Measurements from ENCODE around the gene CITED2. TPM values are rescaled to one million over a fixed set of nuclear protein-coding genes. Genes with fewer than 3 reads are reported as not detected.

The CITED2 gene
- polyA plus RNA-seq, 12 donors = 70.4 to 168 (median 92.2) TPM; not detected in 1

DNA sequence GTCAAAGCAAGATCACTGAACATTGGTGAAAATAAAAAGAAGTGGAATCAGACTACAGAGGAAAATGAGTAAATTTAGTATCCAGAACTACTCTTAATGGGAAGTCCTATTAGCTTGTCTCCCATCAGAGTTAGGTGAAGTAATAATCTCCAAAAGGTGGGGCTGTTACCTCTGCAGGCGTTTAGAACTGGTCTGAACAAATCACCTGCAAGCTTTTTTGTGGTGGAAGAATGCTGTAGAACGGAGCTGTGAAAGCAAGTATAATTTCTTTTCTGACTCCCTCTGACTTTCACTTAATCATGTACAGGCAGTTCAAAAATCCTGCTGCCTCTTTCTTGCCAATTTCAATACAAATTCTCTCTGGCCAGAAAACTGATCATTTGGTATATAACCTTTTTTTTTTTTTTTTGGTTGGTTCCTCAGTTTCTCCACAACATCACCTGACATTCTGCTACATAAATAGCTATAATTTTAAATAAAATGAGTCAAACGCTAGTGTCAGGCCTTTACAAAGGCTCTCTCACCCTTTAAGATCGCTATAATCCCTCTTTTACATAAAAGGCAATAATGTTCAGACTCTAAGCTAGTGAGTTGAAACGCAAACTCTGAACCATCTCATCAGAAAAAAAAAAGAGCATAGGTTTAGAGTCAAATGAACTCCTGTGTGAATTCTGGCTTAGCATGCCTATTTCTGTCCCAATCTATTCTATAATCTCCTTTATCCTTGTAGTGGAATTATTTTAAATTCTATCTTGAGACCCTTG, 38.8 kb downstream of the CITED2 start:
- DNase-seq = no peak

DNA sequence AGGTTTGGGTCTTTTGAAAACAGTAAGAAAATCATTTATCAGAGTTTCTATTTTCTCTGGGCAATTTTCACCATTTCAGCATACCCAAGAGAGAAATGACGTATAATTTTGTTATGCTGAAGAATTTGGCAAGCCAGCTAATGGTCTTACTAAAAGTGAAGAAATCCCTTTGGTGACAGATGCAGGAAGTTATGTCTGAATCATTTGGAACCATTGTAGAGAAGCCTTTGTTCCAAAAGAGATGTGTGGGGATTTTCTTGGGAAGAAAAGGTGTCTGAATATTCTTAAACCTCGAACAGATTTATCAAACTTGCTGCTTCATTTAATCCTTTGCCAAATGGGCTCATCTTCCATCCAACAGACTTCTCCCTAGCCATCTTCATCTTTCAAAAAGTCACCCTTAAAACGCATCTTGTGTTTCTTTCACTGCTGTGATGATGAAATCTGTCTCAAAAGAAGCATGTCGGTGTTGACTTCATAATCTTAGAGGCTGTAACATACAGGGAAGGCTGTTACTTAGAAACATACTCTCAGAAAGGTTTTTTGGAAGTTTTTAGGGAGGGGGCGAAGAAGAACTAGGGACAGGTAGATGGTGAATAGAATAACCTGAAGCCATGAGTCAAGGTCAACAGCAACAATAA, 39.5 kb downstream of the CITED2 start:
- DNase-seq = peak; percentile 71

DNA sequence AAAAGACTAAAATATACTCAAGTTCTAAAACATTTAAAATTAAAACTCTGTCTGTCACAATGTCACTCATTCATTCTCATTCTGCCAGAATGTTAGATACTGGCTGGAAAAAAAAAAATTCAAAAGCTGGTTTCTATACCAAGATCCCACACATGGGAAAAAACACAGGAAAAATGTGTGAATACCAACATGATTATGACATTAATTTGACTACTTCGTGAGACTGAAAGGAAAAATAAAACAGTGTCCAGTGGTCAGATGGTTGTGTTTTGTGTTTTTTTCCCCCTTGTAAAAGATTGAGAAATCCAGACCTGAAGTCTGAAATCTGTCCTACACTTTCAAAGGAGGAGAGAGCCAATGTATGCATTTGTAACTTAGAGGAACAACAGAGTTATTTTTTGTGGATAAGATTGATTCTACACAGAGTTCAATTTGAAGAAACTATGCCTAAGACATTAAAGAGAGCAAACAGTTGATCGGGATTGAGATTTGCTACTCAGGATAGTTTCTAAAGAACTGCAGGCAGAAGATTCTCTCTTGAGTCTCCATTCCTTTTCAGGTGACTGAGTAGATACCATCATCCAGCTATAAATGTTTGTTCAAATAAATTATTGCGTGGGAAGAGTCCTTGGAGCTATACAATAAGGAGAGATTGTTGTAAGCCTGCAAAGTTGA, 43.5 kb downstream of the CITED2 start:
- no peak for DNase-seq

DNA sequence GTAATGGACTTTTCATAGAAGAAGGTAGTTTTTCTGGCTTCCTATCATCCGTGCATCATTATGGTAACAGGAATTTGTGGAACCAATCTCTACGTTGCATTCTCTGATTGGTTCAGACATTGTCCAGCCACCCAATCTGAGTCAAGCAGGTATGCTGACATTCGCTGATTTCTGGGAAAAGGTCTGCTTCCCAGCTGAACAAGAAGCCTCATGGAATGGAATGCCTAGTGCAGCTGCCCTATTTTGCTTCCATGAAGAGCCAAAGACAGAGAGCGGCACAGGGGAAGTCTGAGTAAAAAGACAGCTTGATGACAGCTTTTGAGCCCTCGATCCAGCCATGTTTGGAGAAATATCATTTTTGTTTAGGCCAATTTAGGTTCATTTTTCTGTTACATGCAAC, 44.1 kb downstream of the CITED2 start:
- DNase-seq = no peak

DNA sequence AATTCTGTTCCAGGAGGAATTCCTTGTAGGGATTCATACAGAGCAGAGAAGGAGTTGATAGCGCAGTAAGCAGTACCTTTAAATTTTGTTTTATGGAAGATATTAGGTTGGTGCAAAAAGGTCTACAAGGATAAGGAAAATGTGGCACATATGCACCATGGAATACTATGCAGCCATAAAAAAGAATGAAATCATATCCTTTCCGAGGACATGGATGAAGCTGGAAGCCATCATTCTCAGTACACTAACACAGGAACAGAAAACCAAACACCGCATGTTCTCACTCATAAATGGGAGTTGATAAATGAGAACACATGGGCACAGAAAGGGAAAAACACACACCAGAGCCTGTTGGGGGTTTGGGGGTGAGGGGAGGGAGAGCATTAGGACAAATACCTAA, 45.2 kb downstream of the CITED2 start:
- DNase-seq = no peak

DNA sequence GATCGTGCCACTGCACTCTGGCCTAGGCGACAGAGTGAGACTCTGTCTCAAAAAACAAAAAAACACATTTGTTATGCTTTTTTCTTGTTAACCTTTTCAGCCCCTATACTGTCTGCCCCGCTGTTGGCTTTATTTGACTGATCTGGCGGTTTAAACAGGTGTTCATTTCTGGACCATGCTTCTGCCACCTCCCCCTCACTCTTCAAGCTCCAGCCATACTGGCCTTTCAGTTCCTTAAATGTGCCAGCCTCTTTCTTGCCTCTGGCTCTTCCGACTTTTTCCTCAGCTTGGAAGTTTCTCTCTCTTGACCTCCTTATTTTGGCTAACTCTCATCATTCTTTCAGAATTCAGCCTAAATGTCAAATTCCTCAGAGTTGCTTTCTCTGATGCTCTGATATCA, 47.4 kb downstream of the CITED2 start:
- no peak for DNase-seq

DNA sequence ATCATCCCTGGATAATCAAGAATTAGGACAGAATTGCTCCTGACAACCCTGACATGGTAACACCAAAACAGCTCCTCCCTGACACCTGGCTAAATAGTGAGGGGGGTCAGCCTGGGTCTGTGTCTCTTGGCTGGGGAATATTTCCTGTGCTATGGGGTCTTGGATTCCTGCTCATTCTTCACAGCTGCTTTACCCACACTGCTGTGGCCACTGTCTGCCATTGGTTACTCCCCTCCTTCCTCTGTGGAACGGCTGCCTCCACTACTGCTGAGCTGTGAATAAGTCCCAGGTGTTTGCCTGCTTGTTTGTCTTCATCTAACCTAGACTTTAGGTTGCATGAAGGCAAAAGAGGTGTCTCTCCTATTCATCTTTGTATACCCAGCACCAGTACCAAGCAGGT, 48.8 kb downstream of the CITED2 start:
- DNase-seq = no peak

DNA sequence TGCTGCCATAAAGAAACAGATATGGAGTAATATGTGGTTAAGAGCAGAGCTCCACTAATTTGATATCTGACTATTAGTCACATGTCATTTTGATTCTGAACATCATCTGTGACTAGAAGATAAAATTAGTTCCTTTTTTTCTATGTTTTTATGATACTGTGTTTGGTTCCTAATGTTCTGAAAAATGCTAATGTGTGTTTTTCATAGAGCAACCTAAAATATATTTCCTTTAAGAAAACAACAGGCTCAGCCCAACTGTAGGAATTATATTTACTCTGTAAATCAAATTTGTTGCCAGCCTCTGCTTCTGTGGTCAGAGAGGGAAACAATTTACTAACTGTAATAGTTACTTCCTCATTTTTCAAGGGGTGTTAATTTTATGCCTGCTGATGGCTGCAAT, 49.3 kb downstream of the CITED2 start:
- DNase-seq = no peak

DNA sequence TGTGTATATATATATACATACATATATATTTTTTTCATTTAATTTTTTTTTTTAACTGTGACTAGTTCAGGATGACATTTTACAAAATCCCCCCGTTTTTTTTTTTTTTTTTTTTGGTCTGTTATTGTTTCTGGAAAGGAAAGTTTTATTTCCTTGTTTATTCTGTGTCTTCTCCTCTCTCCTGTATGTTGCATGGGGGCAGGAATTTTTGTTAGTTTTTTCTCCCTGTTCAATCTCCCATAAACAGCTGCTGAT, 50.2 kb downstream of the CITED2 start:
- no peak for DNase-seq

DNA sequence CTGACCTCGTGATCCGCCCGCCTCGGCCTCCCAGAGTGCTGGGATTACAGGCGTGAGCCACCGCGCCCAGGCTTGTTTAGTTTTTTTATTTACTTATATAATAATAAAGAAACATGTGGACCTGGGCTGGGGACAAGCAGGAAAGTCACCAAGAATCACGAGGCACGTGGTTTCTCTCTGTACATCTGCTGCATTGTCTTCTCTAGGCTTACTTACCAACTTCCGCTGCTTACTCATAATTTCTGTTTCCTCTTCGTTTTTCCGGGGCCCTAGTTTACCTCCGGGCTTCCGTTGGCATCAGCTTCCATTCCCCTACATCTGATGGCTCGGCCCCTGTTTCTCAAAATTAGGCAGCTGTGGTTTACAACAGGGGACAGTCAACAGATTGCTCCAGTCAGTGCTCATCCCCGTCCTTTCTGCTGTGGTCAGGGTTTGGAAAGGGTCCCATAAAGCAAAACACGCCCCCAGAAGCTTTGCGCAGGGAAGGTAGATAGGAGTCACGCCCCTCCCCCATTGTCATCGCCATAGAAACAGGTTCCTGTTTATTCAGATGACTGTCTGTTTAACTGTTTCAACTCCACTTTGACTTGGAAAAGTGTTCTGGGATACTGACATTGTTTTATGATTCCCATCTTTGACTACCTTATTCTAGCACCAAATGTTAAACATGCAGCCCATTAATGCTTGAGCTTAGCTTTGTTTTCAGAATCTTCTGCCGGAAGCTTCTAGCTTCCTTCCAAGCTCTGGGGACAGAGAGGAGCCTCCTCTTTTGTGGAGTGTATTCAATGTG, 50.7 kb downstream of the CITED2 start:
- DNase-seq = peak; percentile 80

Other genes with a start within 250 kb of the CITED2 start
- 10 to 100 TPM in 11 of 12 donors, not detected in 1; 19.6 to 31.4 (median 20.7) TPM for gene HECA, start 239.6 kb downstream of the CITED2 start, polyA plus RNA-seq (ENCODE audit: insufficient read length in 12 of 12)
- 100 to 1,000 TPM in 8 of 12 donors, 10 to 100 TPM in 4; 50.1 to 158 (median 129) TPM for gene TXLNB, start 82.7 kb downstream of the CITED2 start, polyA plus RNA-seq (ENCODE audit: insufficient read length in 12 of 12)